Measurements from ENCODE around the gene L3MBTL2.
"Not testable (repeated sequence)": the region's sequence is repeated elsewhere in the genome, so short reads cannot be mapped to it uniquely, and the experiment has no call there.

Gene L3MBTL2

GRCh38 chr22:41242396-41243117 is 37.4 kb downstream of the L3MBTL2 start:
- no peak for DNase-seq

DNA sequence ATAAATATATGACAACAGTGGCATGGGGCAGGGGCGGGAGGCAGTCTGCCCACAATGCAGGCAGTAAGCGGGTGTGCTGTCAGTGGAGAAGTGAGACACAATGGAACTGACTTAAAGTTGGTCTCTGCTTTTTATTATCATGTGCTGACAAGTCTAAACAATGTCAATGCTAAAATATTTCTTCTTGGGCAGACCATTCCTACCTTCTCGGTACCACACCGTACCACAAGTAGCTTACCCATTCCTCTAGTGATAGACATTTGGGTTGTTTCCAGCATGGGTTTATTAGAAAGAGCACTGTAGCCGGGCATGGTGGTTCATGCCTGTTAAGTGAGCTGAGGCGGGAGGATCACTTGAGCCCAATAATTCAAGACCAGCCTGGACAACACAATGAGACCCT is 38.2 kb downstream of the L3MBTL2 start:
- no peak for DNase-seq

DNA sequence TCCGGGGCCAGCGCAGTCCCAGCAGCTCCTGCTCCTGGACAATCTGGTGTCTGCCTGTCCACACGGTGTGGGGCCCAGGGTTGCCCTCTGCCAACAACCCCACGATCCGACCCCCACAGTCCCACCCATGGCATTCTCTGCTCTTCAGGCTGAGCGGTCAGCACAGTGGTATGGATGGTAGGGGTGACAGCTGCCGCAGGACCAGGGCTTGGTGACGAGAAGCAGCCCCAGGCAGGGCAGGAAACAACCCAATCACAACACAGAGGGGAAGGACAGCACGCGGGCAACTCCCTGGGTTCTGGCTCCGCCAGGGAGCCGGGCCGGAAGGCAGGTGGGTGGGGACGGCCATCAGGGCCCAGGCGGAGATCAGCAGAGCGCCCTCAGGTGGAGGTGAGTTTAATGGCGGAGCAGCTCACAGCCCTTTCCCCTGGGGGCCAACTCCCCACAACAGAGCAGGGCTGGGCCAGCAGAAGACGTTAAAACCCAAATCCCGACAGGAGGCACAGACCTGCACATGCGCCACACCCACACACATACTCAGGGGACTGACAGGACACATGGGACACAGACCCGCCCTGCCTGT is 40.9 kb downstream of the L3MBTL2 start:
- no peak for DNase-seq

DNA sequence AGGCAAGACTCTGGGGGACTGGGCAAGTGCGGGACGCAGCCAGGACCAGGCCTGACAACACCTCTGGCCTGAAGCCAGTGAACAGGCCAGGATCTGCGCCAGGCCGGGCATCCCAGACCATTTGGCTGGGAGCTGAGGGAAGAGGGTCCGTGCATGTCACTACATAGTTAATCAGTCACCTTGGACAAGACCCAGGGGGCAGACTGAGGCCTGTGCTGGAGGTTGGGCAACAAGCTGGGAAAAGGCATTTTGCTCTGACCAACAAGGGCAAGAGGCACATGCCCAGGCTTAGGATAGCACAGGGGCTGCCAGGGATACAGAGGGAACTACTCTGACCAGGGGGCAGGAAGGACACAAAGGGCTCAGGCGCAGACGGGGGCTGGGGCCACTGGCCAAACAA is 42.6 kb downstream of the L3MBTL2 start:
- DNase-seq = no peak

DNA sequence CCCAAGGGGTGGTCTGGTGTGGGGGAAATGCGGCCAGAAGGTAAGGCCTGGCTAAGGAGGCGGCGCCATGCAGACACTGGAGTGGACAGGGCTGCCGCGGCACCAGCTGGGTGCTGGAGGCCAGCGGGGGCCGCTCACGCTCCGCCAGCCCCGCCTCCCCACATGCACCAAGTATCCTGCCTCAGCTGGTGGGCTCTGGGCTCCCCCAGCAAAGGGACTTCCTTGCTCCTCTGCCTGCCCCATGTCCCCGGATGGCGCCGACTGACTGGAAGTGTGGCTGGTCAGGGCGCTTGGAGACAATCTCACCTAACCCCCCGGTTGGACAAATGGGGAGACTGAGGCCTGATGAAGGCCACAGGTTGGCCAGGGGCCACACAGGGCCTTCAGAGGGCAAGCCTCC is 43.2 kb downstream of the L3MBTL2 start:
- no peak for DNase-seq

DNA sequence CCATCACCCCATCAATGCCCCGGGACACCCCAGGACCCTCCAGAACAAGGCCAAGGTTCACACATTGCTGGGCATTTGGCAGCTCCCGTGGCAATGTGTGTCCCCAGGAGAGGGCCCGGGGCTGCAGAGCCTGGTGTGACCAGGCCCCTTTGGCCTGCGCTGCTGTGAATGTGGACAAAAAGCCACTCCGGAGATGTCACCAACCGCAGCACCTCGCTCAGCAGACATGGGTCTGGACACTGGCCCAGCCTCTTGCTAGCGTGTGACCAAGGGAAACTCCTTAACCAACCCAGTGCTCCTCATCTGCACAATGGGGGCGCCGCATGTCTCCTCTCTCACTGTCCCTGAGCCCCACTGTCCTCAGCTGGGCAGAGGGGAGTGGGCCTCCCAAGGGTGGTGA is 43.6 kb downstream of the L3MBTL2 start:
- DNase-seq = no peak

DNA sequence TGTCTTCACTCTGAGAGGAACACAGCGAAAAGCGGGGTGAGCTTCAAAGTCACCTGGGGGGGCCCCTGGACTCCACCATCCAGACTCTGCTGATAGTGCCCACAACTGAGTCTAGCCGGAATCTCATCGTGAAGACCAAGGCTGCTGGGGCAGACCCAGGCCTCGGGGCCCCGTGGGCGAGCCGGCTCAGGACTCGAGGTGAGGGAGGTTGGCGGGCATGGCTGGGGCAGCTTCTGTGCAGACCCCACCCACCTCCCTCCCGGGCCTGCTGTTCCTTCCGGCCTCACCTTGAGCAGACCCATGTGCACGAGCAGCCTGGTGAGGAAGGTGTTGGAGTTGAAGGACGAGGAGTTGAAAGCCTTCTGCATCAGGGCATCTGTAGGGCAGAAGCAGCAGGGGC is 44.3 kb downstream of the L3MBTL2 start:
- DNase-seq = no peak

DNA sequence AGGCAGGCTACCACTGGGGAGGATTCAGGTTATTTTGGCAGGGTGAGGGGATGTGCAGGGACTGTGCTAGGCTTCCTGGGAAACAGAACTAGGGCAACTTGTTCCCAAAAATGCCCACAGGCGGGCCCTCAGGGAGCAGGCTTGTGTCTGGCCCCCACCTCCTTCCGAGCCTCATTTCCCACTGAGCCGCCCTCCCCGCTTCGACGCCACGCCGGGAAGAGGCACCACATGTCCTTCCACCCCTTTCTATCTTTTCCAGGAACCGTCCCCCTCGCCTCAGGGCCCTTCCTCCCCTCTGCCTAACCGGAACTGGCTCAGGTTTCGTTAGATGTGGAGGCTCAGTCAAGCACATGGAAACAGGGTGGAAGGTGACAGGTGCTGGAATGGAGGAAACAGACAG is 45.0 kb downstream of the L3MBTL2 start:
- no peak for DNase-seq

DNA sequence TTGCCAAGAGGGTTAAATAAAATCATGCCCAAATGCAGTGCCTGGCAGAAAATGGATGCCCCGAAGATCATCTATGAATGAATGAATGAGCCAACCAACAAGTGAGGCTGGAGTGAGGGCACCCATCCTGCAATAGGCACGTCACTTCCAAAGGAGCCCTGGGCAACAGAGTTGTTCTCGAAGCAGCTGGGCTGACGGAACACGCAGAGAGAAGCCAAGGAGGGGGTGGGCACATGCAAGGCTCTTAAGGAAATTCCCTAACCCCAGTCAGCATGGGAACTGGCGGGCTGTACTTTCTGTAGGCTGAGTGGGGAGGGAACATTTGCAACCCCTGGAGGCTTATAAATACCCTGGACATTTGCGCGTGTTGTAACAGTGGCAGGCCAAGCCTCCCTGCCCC is 47.3 kb downstream of the L3MBTL2 start:
- no peak for DNase-seq

GRCh38 chr22:41254230-41254629 is 49.1 kb downstream of the L3MBTL2 start:
- no peak for DNase-seq

- no peak for DNase-seq
These were observed 51.4 kb downstream of the L3MBTL2 start for GRCh38 chr22:41256254-41257253.

GRCh38 chr22:41257696-41258095 is 52.6 kb downstream of the L3MBTL2 start:
- DNase-seq = no peak

DNA sequence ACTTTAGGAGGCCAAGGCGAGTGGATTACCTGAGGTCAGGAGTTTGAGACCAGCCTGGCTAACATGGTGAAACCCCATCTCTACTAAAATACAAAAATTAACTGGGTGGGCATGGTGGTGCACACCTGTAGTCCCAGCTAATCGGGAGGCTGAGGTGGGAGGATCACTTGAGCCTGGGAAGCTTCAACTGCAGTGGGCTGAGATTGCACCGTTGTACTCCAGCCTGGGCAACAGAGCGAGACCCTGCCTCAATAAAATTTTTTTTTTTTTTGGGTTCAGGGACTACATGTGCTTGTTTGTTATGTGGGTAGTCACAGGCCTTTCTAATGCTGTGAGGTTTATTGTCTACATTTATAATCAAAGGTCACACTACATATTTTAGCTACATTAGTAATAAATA is 54.6 kb downstream of the L3MBTL2 start:
- not testable (repeated sequence) for DNase-seq

- no peak for DNase-seq
These were observed 55.8 kb downstream of the L3MBTL2 start for GRCh38 chr22:41260871-41261270.

DNA sequence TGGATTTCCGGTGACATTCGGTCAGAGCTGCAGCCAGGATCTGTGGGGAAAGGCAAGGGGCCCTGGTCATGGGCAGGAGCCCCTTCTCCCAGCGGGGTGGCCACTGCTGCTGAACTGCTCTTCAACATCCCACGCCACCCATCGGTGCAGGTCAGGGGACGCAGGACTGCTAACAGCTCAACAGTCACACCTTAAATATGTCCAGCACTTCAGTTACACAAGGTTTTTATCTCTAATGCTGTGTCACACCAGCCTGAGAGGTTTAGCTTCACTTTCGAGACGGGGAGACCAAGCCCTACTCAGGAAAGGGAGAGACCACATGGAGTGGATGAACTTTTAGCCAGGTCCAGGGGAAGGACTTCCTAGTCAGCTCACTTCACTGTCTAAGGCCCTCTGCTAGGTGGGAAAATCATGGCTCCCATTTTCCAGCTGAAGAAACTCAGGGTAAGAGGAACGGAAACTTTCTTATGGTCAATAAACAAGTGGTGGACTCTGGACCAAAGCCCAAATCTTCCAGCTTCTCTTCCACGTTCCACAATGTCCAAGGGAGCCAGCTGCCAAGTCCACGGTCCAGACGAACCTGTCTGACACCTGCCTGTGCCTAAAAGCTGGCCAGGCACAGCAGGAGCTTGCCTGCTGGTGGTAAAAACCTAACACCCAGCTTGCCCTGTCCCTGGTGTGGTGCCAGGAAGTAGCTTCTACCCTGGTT is 56.6 kb downstream of the L3MBTL2 start:
- no peak for DNase-seq

DNA sequence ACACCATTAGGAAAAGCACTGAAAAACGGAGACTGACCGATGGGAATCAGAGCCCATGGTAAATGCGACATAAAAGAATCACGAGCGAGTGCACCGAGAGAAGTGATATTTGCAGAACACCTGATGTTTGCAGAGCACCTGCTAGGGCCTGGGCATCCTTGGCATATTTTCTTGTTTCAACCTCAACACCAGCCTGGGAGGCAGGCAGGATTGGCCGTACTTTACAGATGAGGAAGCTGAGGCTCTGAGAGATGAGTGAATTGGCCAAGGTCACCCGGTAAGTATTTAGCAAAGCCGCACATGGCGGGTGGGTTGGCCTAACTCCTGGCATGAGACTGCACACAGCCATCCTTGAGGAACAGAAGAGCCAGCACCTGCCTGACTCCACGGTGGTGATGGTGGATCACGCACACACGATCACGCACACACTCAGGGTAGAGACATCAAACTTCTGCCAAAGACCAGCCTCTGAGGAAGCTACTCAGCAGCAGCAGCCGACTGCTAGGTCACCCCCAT is 57.2 kb downstream of the L3MBTL2 start:
- no peak for DNase-seq

DNA sequence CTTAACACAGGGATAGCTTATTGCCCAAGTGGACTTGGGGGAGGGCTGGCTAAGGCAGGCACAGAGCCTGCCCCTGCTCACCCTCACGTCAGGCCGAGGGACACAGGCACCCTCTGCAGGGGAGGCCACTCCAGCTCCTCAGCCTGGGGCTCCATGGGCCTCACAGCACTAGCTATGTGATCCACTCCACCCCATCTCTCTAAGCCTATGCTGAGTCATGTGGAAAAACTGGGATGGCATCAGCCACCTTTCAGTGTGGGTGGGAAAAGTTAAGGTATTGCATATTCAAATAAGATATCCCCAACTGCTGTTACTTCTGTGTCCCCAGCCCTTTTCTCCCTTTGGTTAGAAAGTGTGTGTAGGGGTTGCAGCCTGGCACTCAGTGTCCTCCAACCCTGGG is 58.6 kb downstream of the L3MBTL2 start:
- DNase-seq = no peak

DNA sequence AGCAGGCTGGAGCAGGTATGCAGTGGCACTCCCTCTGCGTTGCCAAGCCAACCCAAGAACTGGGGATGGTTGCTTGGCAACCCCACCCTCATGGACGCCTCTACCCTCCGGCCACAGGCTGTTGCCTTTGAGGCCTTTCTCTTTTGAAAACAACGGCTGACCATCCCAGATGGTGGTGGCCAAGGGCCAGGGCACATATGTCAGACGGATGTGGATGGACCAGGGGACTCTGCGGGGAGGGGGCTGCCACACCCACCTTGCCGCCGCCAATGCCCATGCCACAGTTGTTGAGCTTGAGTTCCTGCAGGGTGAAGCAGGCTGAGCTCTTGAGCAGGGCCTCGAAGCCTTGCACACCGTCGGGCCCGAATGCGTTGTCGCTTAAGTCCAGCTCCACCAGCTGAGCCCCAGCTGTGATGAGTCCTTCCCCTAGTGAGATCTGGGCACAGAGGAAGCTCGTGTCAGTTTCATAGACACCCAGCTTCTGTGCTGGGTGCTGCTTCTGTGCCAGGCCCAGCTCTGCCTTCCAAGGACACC is 59.4 kb downstream of the L3MBTL2 start:
- DNase-seq = peak; percentile 83 to 89

DNA sequence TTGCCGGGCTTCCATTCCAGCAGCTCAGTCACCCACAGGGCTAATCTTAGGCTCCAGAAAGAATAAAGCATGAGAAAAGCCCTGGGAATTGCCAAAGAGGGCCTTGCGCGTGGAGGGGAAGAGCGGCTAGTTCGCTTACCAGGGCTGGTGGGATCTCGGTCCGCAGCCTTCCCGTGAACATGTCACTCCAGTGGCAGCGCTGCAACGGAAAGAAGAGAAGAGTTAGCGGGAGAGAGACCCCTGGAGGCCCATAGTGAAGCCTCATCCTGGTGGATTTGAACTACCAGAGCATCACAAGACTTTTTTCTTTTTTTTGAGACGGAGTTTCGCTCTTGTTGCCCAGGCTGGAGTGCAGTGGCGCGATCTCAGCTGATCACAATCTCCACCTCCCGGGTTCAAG is 62.8 kb downstream of the L3MBTL2 start:
- DNase-seq = no peak

GRCh38 chr22:41271787-41272186 is 66.7 kb downstream of the L3MBTL2 start:
- no peak for DNase-seq

DNA sequence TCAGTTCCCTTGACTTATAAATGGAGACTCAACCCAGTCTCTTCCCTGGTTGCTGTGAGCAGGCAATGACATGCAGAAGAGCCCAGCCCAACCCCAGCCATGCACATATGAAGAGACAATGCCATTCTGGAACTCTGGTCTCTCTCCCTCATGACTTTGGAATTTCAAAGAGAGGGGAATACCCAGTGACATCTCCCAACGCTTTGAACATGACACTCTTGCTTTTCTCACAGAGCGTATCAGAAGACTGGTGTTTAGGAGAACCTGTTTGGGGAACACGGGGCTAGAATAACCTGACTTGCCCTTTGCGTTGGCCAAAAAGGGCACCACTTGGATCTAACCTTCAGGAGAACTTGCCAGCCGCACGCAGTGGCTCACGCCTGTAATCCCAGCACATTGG is 68.0 kb downstream of the L3MBTL2 start:
- DNase-seq = no peak

- DNase-seq = peak; percentile 45 to 69
These were observed 69.7 kb downstream of the L3MBTL2 start for GRCh38 chr22:41274856-41275255.

Measured in hippocampal formation (tissue), 2 donors.